Measurements from ENCODE around the gene KANSL1. TPM values are rescaled to one million over a fixed set of nuclear protein-coding genes. Genes with fewer than 3 reads are reported as not detected.

Gene KANSL1
- total RNA-seq, 1 donor from 2014 or later: 152 TPM

- no peaks in the 10 kb centered on the region for H3K9me3 Mint-ChIP-seq
- ChIA-PET POLR2A (interaction anchor here (0.6 to 1.5 kb wide), 6 partner anchors 10 to 58 kb away, joined by 3 to 8 read pairs (median 3); partner anchors contain the start of gene KANSL1), CTCF (no interaction called here)
- peaks cover 87% of the 10 kb centered on the region for H3K4me1 Mint-ChIP-seq
- H3K27me3 Mint-ChIP-seq: no peaks in the 10 kb centered on the region
- H3K4me3 Mint-ChIP-seq: no peak overlapping the region
- peaks cover 5% of the 10 kb centered on the region for H3K36me3 Mint-ChIP-seq (ENCODE audit: low read depth)
- DNase-seq (no peak), ATAC-seq (ENCODE audit: low read depth) (no peak)
- intact Hi-C loops (cut with micrococcal nuclease): loop anchor here (5.0 kb wide), 1 partner anchor 787 kb away; the partner anchor contains the start of gene GOSR2
- peak overlapping the region; percentile 52 for H3K27ac Mint-ChIP-seq
- TF ChIP-seq CTCF (IDR thresholded peaks at IDR 0.05): no peak
These were observed 58.0 kb downstream of the KANSL1 start for GRCh38 chr17:46135126-46135812.

- Mint-ChIP-seq H3K36me3 (ENCODE audit: low read depth) (peaks cover 8% of the 10 kb centered on the region), H3K9me3 (no peaks in the 10 kb centered on the region), H3K4me3 (no peak overlapping the region), H3K27me3 (no peaks in the 10 kb centered on the region), H3K27ac (no peak overlapping the region), H3K4me1 (peaks cover 69% of the 10 kb centered on the region)
- ATAC-seq (ENCODE audit: low read depth) (no peak), DNase-seq (no peak)
- TF ChIP-seq CTCF (IDR thresholded peaks at IDR 0.05): no peak
- ChIA-PET CTCF (no interaction called here), POLR2A (no interaction called here)
- intact Hi-C loops (cut with micrococcal nuclease): no loop called here
These were observed 63.9 kb downstream of the KANSL1 start for GRCh38 chr17:46129302-46129701.

- Mint-ChIP-seq H3K27ac (no peak overlapping the region), H3K4me1 (peaks cover 72% of the 10 kb centered on the region), H3K27me3 (no peaks in the 10 kb centered on the region), H3K36me3 (ENCODE audit: low read depth) (peaks cover 10% of the 10 kb centered on the region), H3K9me3 (no peaks in the 10 kb centered on the region), H3K4me3 (no peak overlapping the region)
- ATAC-seq (ENCODE audit: low read depth) (no peak), DNase-seq (no peak)
- TF ChIP-seq CTCF (IDR thresholded peaks at IDR 0.05): no peak
- CTCF ChIA-PET: interaction anchor here (0.5 kb wide), 1 partner anchor 24 kb away, joined by 3 read pairs; no protein-coding TSS in a partner anchor
- intact Hi-C loops (cut with micrococcal nuclease): no loop called here
- POLR2A ChIA-PET: no interaction called here
These were observed 64.8 kb downstream of the KANSL1 start for GRCh38 chr17:46128453-46128852.

GRCh38 chr17:46127524-46127923 lies 65.7 kb downstream of the KANSL1 start:
- Mint-ChIP-seq H3K9me3 (no peaks in the 10 kb centered on the region), H3K36me3 (ENCODE audit: low read depth) (peaks cover 13% of the 10 kb centered on the region), H3K27ac (no peak overlapping the region), H3K27me3 (no peaks in the 10 kb centered on the region), H3K4me3 (no peak overlapping the region), H3K4me1 (peaks cover 73% of the 10 kb centered on the region)
- intact Hi-C loops (cut with micrococcal nuclease): no loop called here
- ChIA-PET CTCF (no interaction called here), POLR2A (no interaction called here)
- DNase-seq: no peak
- TF ChIP-seq CTCF (IDR thresholded peaks at IDR 0.05): no peak
- ATAC-seq (ENCODE audit: low read depth): no peak

GRCh38 chr17:46126840-46127239 lies 66.4 kb downstream of the KANSL1 start:
- Mint-ChIP-seq H3K27ac (no peak overlapping the region), H3K36me3 (ENCODE audit: low read depth) (peaks cover 14% of the 10 kb centered on the region), H3K9me3 (no peaks in the 10 kb centered on the region), H3K4me3 (no peak overlapping the region), H3K27me3 (no peaks in the 10 kb centered on the region), H3K4me1 (peaks cover 73% of the 10 kb centered on the region)
- POLR2A ChIA-PET: no interaction called here
- TF ChIP-seq CTCF (IDR thresholded peaks at IDR 0.05): no peak
- no peak for ATAC-seq (ENCODE audit: low read depth)
- DNase-seq: no peak
- intact Hi-C loops (cut with micrococcal nuclease): no loop called here
- CTCF ChIA-PET: no interaction called here

Measured in activated B cell treated with CpG ODN at 0.5 μM for 24 hours (primary cell).